SK-N-SH treated with all-trans-retinoic acid at 6 μM for 48 hours (cell line): ENCODE results near the gene COG3.

Experiments
- CSRNP3 ChIP-seq: fragments of 250-450 bp; sonication (Bioruptor Pico); IDR thresholded peaks from 2 replicates; pipeline ENCODE4 v1.5.1; 2021; ENCODE audit warnings: mild to moderate bottlenecking, moderate library complexity
- GLIS3 ChIP-seq: fragments of 250-450 bp; sonication (Bioruptor Pico); IDR thresholded peaks from 2 replicates; pipeline ENCODE4 v1.5.0; 2020; ENCODE audit warnings: mild to moderate bottlenecking, moderate library complexity

- TF ChIP-seq GLIS3 (no peak), CSRNP3 (CRISPR knock-in tag) (no peak)
Observed at GRCh38 chr13:45510672-45511071, 45.9 kb downstream of the COG3 start.
